PFSK-1 (cell line): ENCODE data around the gene SNX9.

Source experiments
- POLR2AphosphoS5 ChIP-seq: IDR thresholded peaks from 2 replicates; pipeline ENCODE4 v1.6.1; 2012; ENCODE audit warnings: low read depth, mild to moderate bottlenecking, control low read depth, low read length, moderate library complexity
- SIN3A ChIP-seq: IDR thresholded peaks from 2 replicates; pipeline ENCODE4 v1.6.1; 2012; ENCODE audit warnings: mild to moderate bottlenecking, low read length, moderate library complexity, borderline replicate concordance; ENCODE audit not compliant: insufficient read depth
- TF ChIP-seq, protein P1 (sequence below), 2 experiments: IDR thresholded peaks; 2 replicates each; pipeline versions ENCODE4 v1.6.1 to v1.8.0; 2011 to 2012; ENCODE audit warnings: low read depth in 2 of 2, low read length in 2 of 2, control low read depth in 1 of 2, inconsistent platforms in 1 of 2, mild to moderate bottlenecking in 1 of 2, moderate library complexity in 1 of 2; ENCODE audit not compliant: insufficient read depth in 1 of 2

GRCh38 chr6:157877573-157878438 is 54.8 kb downstream of the SNX9 start:
- TF ChIP-seq POLR2AphosphoS5 (no peak), SIN3A (no peak)
- TF ChIP-seq, protein P1, sequence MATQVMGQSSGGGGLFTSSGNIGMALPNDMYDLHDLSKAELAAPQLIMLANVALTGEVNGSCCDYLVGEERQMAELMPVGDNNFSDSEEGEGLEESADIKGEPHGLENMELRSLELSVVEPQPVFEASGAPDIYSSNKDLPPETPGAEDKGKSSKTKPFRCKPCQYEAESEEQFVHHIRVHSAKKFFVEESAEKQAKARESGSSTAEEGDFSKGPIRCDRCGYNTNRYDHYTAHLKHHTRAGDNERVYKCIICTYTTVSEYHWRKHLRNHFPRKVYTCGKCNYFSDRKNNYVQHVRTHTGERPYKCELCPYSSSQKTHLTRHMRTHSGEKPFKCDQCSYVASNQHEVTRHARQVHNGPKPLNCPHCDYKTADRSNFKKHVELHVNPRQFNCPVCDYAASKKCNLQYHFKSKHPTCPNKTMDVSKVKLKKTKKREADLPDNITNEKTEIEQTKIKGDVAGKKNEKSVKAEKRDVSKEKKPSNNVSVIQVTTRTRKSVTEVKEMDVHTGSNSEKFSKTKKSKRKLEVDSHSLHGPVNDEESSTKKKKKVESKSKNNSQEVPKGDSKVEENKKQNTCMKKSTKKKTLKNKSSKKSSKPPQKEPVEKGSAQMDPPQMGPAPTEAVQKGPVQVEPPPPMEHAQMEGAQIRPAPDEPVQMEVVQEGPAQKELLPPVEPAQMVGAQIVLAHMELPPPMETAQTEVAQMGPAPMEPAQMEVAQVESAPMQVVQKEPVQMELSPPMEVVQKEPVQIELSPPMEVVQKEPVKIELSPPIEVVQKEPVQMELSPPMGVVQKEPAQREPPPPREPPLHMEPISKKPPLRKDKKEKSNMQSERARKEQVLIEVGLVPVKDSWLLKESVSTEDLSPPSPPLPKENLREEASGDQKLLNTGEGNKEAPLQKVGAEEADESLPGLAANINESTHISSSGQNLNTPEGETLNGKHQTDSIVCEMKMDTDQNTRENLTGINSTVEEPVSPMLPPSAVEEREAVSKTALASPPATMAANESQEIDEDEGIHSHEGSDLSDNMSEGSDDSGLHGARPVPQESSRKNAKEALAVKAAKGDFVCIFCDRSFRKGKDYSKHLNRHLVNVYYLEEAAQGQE (IDR thresholded peaks at IDR 0.05; ENCODE audit: insufficient read depth in 1 of 2, low read depth in 2 of 2, low read length in 2 of 2) = no peak
